Astrocyte of the cerebellum (primary cell): ENCODE results near the gene ZNF853.

Experiments
- DNase-seq: peaks from one replicate; pipeline ENCODE4 v3.0.0-alpha.2; 2011; ENCODE audit warnings: low read depth
- H3K4me3 ChIP-seq: 2 replicates; pipeline ENCODE4 v1.5.1; 2011; ENCODE audit warnings: mild to moderate bottlenecking, low read depth, low read length, moderate library complexity
- CTCF ChIP-seq: IDR thresholded peaks from 2 replicates; pipeline ENCODE4 v1.5.1; 2012; ENCODE audit warnings: low read length, low read depth, moderate library complexity, mild to moderate bottlenecking; ENCODE audit errors: missing control alignments
- in situ Hi-C: cut with HindIII; loops from 2 replicates; pipeline ENCODE4 v1.10.0; 2017; ENCODE audit warnings: low sequenced_read_pairs

Gene ZNF853

GRCh38 chr7:6608081-6608480 is 7.3 kb upstream of the ZNF853 start:
- TF ChIP-seq CTCF = no peak
- DNase-seq = no peak
- H3K4me3 ChIP-seq = no peak overlapping the region
- in situ Hi-C loops = no loop called here

- no peak for DNase-seq
- no peak overlapping the region for H3K4me3 ChIP-seq
- no peak for TF ChIP-seq CTCF
- in situ Hi-C loops = no loop called here
Measured at GRCh38 chr7:6608794-6609193, 6.6 kb upstream of the ZNF853 start.

- no peak for DNase-seq
- no peak overlapping the region for H3K4me3 ChIP-seq
- no peak for TF ChIP-seq CTCF
- in situ Hi-C loops = no loop called here
Measured at GRCh38 chr7:6612819-6613218, 2.6 kb upstream of the ZNF853 start.

- TF ChIP-seq CTCF = no peak
- in situ Hi-C loops = no loop called here
Measured at GRCh38 chr7:6613706-6614105, 1.7 kb upstream of the ZNF853 start.

GRCh38 chr7:6615723-6616555 is 529 bp downstream of the ZNF853 start:
- no peak for DNase-seq
- H3K4me3 ChIP-seq = peak overlapping the region; percentile 53
- no peak for TF ChIP-seq CTCF
- in situ Hi-C loops = no loop called here

More at GRCh38 chr7:6613706-6614105, 1.7 kb upstream of the ZNF853 start:
- H3K4me3 ChIP-seq = no peak overlapping the region
- DNase-seq = no peak

- no peak for DNase-seq
- no peak for TF ChIP-seq CTCF
- no peak overlapping the region for H3K4me3 ChIP-seq
- in situ Hi-C loops = no loop called here
Measured at GRCh38 chr7:6616854-6617643, 1.6 kb downstream of the ZNF853 start.
